Measurements from ENCODE around the gene DYNLT2B. TPM values are rescaled to one million over a fixed set of nuclear protein-coding genes. Genes with fewer than 3 reads are reported as not detected.

The DYNLT2B gene
- total and polyA plus RNA-seq, 2 donors (not counting 1 experiment from before 2014, with no cell fraction given) = 9.1 to 13.0 TPM

DNA sequence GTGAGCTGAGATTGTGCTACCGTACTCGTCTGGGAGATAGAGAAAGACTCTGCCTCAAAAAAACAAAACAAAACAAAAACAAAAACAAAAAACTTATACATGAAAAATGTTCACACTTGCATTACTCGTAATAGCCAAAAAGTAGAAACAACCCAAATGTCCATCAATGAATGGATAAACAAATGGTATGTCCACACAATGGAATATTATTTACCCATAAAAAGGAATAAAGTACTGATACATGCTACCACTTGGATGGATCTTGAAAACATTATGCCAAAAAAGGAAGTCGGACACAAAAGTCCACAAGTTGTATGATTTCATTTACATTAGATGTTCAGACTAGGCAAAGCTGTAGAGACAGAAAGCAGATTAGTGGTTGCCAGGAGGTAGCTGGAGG is 57.3 kb downstream of the DYNLT2B start:
- Histone ChIP-seq H3K27me3 (ENCODE audit: control insufficient read depth, insufficient read depth, low read length) (no peaks in the 10 kb centered on the region), H3K9me3 (ENCODE audit: control insufficient read depth, insufficient read depth, low read depth, low read length) (no peaks in the 10 kb centered on the region), H3K4me2 (ENCODE audit: extremely low read depth, insufficient read depth, low read length) (no peak overlapping the region), H4K20me1 (ENCODE audit: control insufficient read depth, extremely low read depth, insufficient read depth, low read length) (no peaks in the 10 kb centered on the region), H3K36me3 (ENCODE audit: control insufficient read depth, insufficient read depth, low read length) (peaks cover 1% of the 10 kb centered on the region), H3K79me2 (ENCODE audit: control insufficient read depth, insufficient read depth, low read length) (peaks cover 4% of the 10 kb centered on the region), H3K9ac (ENCODE audit: insufficient read depth, low read length) (no peak overlapping the region), H3K4me1 (ENCODE audit: control insufficient read depth, extremely low read depth, insufficient read depth, low read length) (no peaks in the 10 kb centered on the region), H3K27ac (ENCODE audit: insufficient read depth, low read length) (no peak overlapping the region), H2AFZ (ENCODE audit: low read length) (no peak overlapping the region), H3K4me3 (replicated peaks in 1 of 4; ENCODE audit: control extremely low read depth in 1 of 4, insufficient read depth in 1 of 4, low read depth in 3 of 4, low read length in 4 of 4) (no peak overlapping the region)
- DNase-seq (ENCODE audit: low read depth in 2 of 2) = no peak
- TF ChIP-seq, protein P1, sequence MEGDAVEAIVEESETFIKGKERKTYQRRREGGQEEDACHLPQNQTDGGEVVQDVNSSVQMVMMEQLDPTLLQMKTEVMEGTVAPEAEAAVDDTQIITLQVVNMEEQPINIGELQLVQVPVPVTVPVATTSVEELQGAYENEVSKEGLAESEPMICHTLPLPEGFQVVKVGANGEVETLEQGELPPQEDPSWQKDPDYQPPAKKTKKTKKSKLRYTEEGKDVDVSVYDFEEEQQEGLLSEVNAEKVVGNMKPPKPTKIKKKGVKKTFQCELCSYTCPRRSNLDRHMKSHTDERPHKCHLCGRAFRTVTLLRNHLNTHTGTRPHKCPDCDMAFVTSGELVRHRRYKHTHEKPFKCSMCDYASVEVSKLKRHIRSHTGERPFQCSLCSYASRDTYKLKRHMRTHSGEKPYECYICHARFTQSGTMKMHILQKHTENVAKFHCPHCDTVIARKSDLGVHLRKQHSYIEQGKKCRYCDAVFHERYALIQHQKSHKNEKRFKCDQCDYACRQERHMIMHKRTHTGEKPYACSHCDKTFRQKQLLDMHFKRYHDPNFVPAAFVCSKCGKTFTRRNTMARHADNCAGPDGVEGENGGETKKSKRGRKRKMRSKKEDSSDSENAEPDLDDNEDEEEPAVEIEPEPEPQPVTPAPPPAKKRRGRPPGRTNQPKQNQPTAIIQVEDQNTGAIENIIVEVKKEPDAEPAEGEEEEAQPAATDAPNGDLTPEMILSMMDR (conservative IDR thresholded peaks at IDR 0.05 in 1 of 2, IDR thresholded peaks at IDR 0.05 in 1 of 2; ENCODE audit: low read depth in 1 of 2, low read length in 2 of 2) = no peak
- no peak for TF ChIP-seq EZH2 (IDR thresholded peaks at IDR 0.05; ENCODE audit: low read length, missing control alignments)

DNA sequence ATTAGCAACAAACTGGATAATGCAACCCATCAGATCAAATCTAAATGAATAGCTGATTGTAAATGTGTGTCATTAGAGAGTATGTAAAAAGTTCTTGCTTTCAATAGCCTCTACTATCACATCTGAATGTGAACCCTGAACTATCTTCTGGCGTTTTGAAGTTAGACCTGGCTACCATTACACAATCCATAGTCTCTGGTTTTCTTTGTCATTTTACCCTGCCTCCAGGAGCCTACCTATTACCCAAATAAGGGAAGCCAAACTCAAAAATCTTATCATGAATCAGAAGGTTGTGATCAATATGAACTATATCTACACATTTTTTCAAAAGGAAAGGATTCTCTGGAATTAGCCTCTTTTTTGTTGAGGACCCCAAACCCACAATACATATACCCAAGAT is 62.3 kb downstream of the DYNLT2B start:
- no peaks in the 10 kb centered on the region for H3K9me3 ChIP-seq (ENCODE audit: control insufficient read depth, insufficient read depth, low read depth, low read length)
- no peak for DNase-seq (ENCODE audit: low read depth in 2 of 2)
- H3K79me2 ChIP-seq (ENCODE audit: control insufficient read depth, insufficient read depth, low read length) = peaks cover 1% of the 10 kb centered on the region
- no peak for TF ChIP-seq EZH2 (IDR thresholded peaks at IDR 0.05; ENCODE audit: low read length, missing control alignments)
- TF ChIP-seq, protein P1 (conservative IDR thresholded peaks at IDR 0.05 in 1 of 2, IDR thresholded peaks at IDR 0.05 in 1 of 2; ENCODE audit: low read depth in 1 of 2, low read length in 2 of 2) = no peak
- no peak overlapping the region for H2AFZ ChIP-seq (ENCODE audit: low read length)
- H3K4me2 ChIP-seq (ENCODE audit: extremely low read depth, insufficient read depth, low read length) = no peak overlapping the region
- H4K20me1 ChIP-seq (ENCODE audit: control insufficient read depth, extremely low read depth, insufficient read depth, low read length) = no peaks in the 10 kb centered on the region
- no peak overlapping the region for H3K27ac ChIP-seq (ENCODE audit: insufficient read depth, low read length)
- H3K27me3 ChIP-seq (ENCODE audit: control insufficient read depth, insufficient read depth, low read length) = no peaks in the 10 kb centered on the region
- H3K4me1 ChIP-seq (ENCODE audit: control insufficient read depth, extremely low read depth, insufficient read depth, low read length) = no peaks in the 10 kb centered on the region
- H3K4me3 ChIP-seq (replicated peaks in 1 of 4; ENCODE audit: control extremely low read depth in 1 of 4, insufficient read depth in 1 of 4, low read depth in 3 of 4, low read length in 4 of 4) = no peak overlapping the region
- H3K9ac ChIP-seq (ENCODE audit: insufficient read depth, low read length) = no peak overlapping the region
- H3K36me3 ChIP-seq (ENCODE audit: control insufficient read depth, insufficient read depth, low read length) = no peaks in the 10 kb centered on the region

DNA sequence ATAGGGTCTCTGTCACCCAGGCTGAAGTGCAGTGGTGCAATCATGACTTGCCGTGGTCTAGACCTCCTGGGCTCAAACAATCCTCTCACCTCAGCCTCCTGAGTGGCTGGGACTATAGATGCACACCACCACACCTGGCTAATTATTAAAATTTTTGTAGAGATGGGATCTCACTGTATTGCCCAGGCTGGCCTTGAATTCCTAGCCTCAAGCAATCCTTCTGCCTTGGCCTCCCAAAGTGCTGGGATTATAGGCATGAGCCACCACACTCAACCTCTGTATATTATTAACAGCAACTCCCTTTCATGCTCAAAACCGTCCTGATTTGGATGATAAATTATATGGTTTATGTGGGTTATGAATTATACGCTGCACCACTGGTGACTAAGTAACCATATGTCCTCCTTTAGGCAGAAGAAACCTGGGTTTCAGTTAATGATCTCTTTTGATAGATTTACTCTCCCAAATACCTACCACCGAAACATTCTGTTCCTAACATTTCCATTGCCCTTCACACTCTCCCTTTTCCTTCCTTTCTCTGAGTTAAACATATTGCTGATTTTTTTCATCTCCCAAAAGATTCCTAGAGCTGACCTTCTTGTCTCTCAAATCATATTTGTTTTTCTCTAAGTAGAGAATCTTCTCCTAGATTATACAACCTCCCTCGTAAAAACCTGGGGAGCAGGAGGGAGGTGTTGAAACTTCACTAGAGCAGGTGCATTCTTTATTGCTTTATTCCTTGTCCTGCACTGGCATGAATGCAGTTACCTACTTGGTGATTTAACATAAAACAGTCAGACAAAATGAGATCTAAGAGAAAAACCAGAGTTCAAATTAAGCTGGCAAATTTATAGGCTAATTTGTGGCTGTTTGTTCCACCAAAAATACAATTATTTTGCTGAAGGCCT is 63.4 kb downstream of the DYNLT2B start:
- TF ChIP-seq, protein P1 (conservative IDR thresholded peaks at IDR 0.05 in 1 of 2, IDR thresholded peaks at IDR 0.05 in 1 of 2; ENCODE audit: low read depth in 1 of 2, low read length in 2 of 2) = no peak
- TF ChIP-seq EZH2 (IDR thresholded peaks at IDR 0.05; ENCODE audit: low read length, missing control alignments) = no peak
- Histone ChIP-seq H3K4me3 (replicated peaks in 1 of 4; ENCODE audit: control extremely low read depth in 1 of 4, insufficient read depth in 1 of 4, low read depth in 3 of 4, low read length in 4 of 4) (no peak overlapping the region), H4K20me1 (ENCODE audit: control insufficient read depth, extremely low read depth, insufficient read depth, low read length) (no peaks in the 10 kb centered on the region), H3K4me1 (ENCODE audit: control insufficient read depth, extremely low read depth, insufficient read depth, low read length) (no peaks in the 10 kb centered on the region), H3K27ac (ENCODE audit: insufficient read depth, low read length) (no peak overlapping the region), H3K36me3 (ENCODE audit: control insufficient read depth, insufficient read depth, low read length) (no peaks in the 10 kb centered on the region), H3K4me2 (ENCODE audit: extremely low read depth, insufficient read depth, low read length) (no peak overlapping the region), H2AFZ (ENCODE audit: low read length) (no peak overlapping the region), H3K9ac (ENCODE audit: insufficient read depth, low read length) (no peak overlapping the region), H3K9me3 (ENCODE audit: control insufficient read depth, insufficient read depth, low read depth, low read length) (no peaks in the 10 kb centered on the region), H3K79me2 (ENCODE audit: control insufficient read depth, insufficient read depth, low read length) (peaks cover 2% of the 10 kb centered on the region), H3K27me3 (ENCODE audit: control insufficient read depth, insufficient read depth, low read length) (no peaks in the 10 kb centered on the region)
- DNase-seq (ENCODE audit: low read depth in 2 of 2) = no peak
